Ovary (tissue), 10 donors: ENCODE measurements around the gene TNFRSF9. TPM values are rescaled to one million over a fixed set of nuclear protein-coding genes. Genes with fewer than 3 reads are reported as not detected.

Experiments
- DNase-seq, 5 donors: peaks; one replicate each; pipeline ENCODE4 v3.0.0-alpha.2; 2019 to 2020
- H3K27ac ChIP-seq, 2 donors: fragments of 200-600 bp; one replicate each; pipeline versions ENCODE4 v1.5.1 to v1.8.0; 2019 to 2022
- H3K27me3 ChIP-seq: fragments of 200-600 bp; one replicate; pipeline ENCODE4 v1.8.0; 2022
- H3K36me3 ChIP-seq: fragments of 200-600 bp; sonication (generic); one replicate; pipeline ENCODE4 v1.5.1; 2019
- H3K4me1 ChIP-seq: one replicate; pipeline ENCODE4 v1.8.1; 2013; ENCODE audit warnings: mild to moderate bottlenecking, moderate library complexity; ENCODE audit not compliant: insufficient read depth
- H3K4me3 ChIP-seq: fragments of 200-600 bp; sonication (generic); one replicate; pipeline ENCODE4 v1.5.1; 2017
- H3K9me3 ChIP-seq, 2 donors: fragments of 200-600 bp in 1 of 2; sonication (generic) in 1 of 2; one replicate each; pipeline versions ENCODE4 v1.5.1 to v1.8.1; 2013 to 2019; ENCODE audit warnings: mild to moderate bottlenecking in 1 of 2, moderate library complexity in 1 of 2
- EP300 ChIP-seq: sonication (generic); formaldehyde crosslinking; IDR thresholded peaks from one replicate; pipeline ENCODE4 v1.6.1; 2017; ENCODE audit warnings: antibody characterized with exemption
- POLR2A ChIP-seq: fragments of 450-650 bp; IDR thresholded peaks from one replicate; pipeline ENCODE4 v1.6.1; 2017; ENCODE audit warnings: antibody characterized with exemption, mild to moderate bottlenecking, moderate library complexity
- WGBS, 3 donors: extraction: QIAGEN DNeasy Blood & Tissue Kit in 1 of 3; methylation state at CpG; one replicate each; pipeline versions ENCODE4 v1.1.5 to v1.1.7; 2013 to 2017; 5-methylcytosine and 5-hydroxymethylcytosine counted together
- intact Hi-C, 4 donors: fragments of 100-400 bp; cut with DNase I; formaldehyde crosslinking; loops; one replicate each; pipeline versions ENCODE4 v1.11.0 to v1.15.1; 2022 to 2023
- long read RNA-seq, 3 donors: library from polyadenylated mRNA in 2 of 3; unstranded in 2 of 3; transcript quantifications; one replicate each; pipeline ENCODE4 v2.0.0 and lab custom pipeline, GENCODE V29; 2021 to 2026
- polyA plus RNA-seq, 2 donors: library from polyadenylated mRNA; stranded (reverse); fragments of 200-250 nt in 1 of 2; fragments of 350-450 nt in 1 of 2; fragmentation: Illumina TruSeq in 1 of 2; extraction: RNeasy Lipid Tissue Mini Kit (QIAGEN cat#74804) in 1 of 2; gene quantifications; one replicate each; pipeline ENCODE4 v1.2.3, GENCODE V29; 2013 to 2014
- total RNA-seq, 7 donors: library from RNA; depleted of rRNA in 2 of 7; stranded (reverse); fragments of >200 nt in 2 of 7; fragmentation: NEBNext Ultra II Directional in 3 of 7; extraction: Animal tissue kit (Norgen Biotek cat#: 25700) in 3 of 7; gene quantifications; one replicate each; pipeline versions ENCODE4 v1.1.0 to v1.2.4, GENCODE V29; 2016 to 2023
- TF ChIP-seq, protein P1 (sequence below), 3 donors: fragments of 450-650 bp in 2 of 3; fragments of 200-600 bp in 1 of 3; IDR thresholded peaks; one replicate each; pipeline versions ENCODE4 v1.5.1 to v1.8.0; 2016 to 2022; ENCODE audit warnings: antibody characterized with exemption in 3 of 3, mild to moderate bottlenecking in 1 of 3
- donor health status: DM: no; HTN: no; CAD: no; lungs with moderate emphysema.
- donor health status: DM: no; HTN: no; CAD: no.
- donor health status: Bipolar disorder and iron deficiency.
- donor health status: DM: yes; HTN: yes; CAD: no.
- donor health status: DM: no; HTN: no; CAD: no.
- donor health status: DM: yes; HTN: yes; CAD: no.

Gene TNFRSF9
- under 1 TPM in 1 of 7 donors, not detected in 6; 0.08 TPM for total RNA-seq
- under 1 TPM; 0.05 to 0.10 TPM for polyA plus RNA-seq
- long read RNA-seq, donor 1 = 0 reads
- long read RNA-seq, donor 2 = 0 reads
- long read RNA-seq, donor 3 = 0 reads

DNA sequence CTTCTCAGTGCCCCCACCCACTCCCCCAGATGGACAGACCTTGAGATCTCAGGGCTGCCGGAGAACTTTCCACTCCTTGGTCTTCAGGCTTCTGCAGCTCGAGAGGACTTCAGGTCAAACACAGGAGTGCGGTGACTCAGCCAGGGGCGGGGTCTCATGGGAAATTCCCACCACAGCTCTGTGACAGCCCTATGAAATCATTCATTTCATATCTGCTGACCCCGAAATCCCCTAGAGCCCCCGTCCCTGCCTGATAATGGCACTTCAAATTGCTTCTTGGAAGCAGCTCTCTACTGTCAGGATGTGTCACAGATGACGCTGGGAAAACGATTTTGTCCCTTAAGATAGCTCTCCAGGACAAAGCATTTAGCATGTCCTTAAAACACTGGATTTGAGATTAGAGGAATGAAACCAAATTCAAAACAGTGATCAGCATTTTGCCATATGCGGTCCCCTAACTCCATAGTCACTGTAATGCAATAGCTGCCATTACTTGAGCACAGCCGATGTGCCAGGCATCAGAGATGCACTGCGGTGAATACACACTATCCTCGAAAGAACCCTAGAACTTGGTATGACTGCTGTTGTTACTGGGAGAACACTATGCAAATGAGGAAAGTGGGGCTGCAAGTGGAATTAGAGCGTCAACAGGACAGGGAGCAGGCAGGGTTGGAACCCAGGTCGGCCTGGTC, at the start of gene TNFRSF9:
Gene TNFRSF9 (minus strand): TSS at position 95 of the 692 bp plus-strand sequence. CDS start 845 bp downstream, outside the sequence.
- no peak within 1 kb of the TSS for H3K27ac ChIP-seq
- TF ChIP-seq, protein P1, sequence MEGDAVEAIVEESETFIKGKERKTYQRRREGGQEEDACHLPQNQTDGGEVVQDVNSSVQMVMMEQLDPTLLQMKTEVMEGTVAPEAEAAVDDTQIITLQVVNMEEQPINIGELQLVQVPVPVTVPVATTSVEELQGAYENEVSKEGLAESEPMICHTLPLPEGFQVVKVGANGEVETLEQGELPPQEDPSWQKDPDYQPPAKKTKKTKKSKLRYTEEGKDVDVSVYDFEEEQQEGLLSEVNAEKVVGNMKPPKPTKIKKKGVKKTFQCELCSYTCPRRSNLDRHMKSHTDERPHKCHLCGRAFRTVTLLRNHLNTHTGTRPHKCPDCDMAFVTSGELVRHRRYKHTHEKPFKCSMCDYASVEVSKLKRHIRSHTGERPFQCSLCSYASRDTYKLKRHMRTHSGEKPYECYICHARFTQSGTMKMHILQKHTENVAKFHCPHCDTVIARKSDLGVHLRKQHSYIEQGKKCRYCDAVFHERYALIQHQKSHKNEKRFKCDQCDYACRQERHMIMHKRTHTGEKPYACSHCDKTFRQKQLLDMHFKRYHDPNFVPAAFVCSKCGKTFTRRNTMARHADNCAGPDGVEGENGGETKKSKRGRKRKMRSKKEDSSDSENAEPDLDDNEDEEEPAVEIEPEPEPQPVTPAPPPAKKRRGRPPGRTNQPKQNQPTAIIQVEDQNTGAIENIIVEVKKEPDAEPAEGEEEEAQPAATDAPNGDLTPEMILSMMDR (IDR thresholded peaks at IDR 0.05) = no peak
- TF ChIP-seq EP300 = no peak
- no peak for TF ChIP-seq POLR2A
- intact Hi-C loops = no loop called here
- no peaks in the 10 kb centered on the region for H3K9me3 ChIP-seq
- no peak for DNase-seq
- no peaks in the 10 kb centered on the region for H3K36me3 ChIP-seq
- H3K27me3 ChIP-seq = no peaks in the 10 kb centered on the region
- 62 to 65% (median 62%) methylated on average over 14 of the region's 14 CpGs for WGBS, 3 donors
- H3K4me1 ChIP-seq = peaks cover 3% of the 10 kb centered on the region
- H3K4me3 ChIP-seq = no peak within 1 kb of the TSS

DNA sequence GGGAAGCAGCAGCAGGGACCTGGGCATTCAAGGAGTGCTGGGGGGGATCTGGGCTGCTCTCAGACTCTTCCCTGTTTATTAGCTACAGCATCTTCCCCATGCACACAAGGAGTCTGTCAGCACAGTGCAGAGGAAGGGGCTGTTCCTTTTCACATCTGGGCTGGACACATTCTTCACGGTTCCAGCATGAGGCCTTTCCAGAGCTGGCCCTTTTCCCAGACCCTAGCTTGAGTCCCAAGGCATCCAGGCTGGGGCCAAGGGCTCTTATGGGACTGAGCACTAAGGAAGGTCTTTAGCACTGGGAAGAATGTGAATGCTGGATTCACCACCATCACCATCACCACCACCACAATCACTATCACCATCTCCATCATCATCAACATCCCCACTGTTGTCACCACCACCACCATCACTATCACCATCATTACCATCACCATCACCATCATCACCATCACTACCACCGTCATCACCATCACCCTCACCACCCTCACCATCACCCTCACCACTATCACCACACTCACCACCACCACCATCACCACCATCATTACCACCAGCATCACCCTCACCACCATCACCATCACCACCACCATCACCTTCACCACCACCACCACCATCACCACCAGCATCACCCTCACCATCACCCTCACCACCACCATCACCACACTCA, 49.3 kb upstream of the TNFRSF9 start:
- intact Hi-C loops = loop anchor here in 1 of 4 donors (10.0 kb wide), 1 partner anchor 355 kb away; no protein-coding TSS in a partner anchor
- 50 to 56% (median 51%) methylated on average over 2 of the region's 2 CpGs for WGBS, 3 donors
- no peaks in the 10 kb centered on the region for H3K27me3 ChIP-seq
- DNase-seq = no peak
- no peaks in the 10 kb centered on the region for H3K9me3 ChIP-seq
- H3K4me1 ChIP-seq = peaks cover 3% of the 10 kb centered on the region
- no peaks in the 10 kb centered on the region for H3K36me3 ChIP-seq
- H3K4me3 ChIP-seq = no peak overlapping the region
- no peak overlapping the region for H3K27ac ChIP-seq
- TF ChIP-seq, protein P1 (IDR thresholded peaks at IDR 0.05) = no peak
- no peak for TF ChIP-seq POLR2A
- TF ChIP-seq EP300 = no peak

DNA sequence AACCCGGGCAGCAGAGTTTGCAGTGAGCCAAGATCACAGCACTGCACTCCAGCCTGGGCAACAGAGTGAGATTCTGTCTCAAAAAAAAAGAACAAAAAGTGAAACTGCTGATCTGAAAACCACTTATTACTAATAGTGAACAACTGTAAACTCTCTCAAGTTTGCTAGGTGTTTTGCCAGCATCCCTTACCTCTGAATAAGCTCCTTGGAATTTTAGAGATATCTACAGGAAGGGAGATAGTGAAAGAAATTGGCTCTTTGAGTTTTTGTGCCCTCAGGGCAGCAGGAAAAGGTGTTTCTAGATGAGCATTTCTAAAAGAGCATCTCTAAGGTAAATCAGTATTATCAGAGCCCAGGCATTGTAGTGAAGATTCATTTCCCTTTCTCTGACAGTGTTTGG, 47.9 kb upstream of the TNFRSF9 start:
- H3K27ac ChIP-seq = no peak overlapping the region
- H3K36me3 ChIP-seq = no peaks in the 10 kb centered on the region
- no peaks in the 10 kb centered on the region for H3K27me3 ChIP-seq
- intact Hi-C loops = loop anchor here in 1 of 4 donors (10.0 kb wide), 1 partner anchor 356 kb away; no protein-coding TSS in a partner anchor
- no peak for DNase-seq
- peaks cover 3% of the 10 kb centered on the region for H3K4me1 ChIP-seq
- no peak overlapping the region for H3K4me3 ChIP-seq
- TF ChIP-seq POLR2A (no peak), EP300 (no peak)
- TF ChIP-seq, protein P1 (IDR thresholded peaks at IDR 0.05) = no peak
- WGBS, 3 donors = 68 to 88% (median 77%) methylated on average over 1 of the region's 1 CpG
- H3K9me3 ChIP-seq = no peaks in the 10 kb centered on the region

DNA sequence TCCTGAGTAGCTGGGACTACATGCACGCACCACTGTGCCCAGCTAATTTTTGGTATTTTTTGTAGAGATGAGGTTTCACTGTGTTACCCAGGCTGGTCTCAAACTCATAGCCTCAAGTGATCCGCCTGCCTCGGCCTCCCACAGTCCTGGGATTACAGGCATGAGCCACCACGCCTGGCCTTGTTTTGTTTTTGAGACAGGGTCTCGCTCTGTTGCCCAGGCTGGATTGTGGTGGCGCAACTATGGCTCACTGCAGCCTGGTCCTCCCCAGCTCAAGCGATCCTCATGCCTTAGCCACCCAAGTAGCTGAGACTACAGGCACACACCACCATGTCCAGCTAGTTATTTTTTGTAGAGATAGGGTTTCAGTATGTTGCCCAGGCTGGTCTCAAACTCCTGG, 46.9 kb upstream of the TNFRSF9 start:
- 98 to 99% (median 99%) methylated on average over 7 of the region's 7 CpGs for WGBS, 3 donors

More for the DNA sequence above, 46.9 kb upstream of the TNFRSF9 start:
- Histone ChIP-seq H3K36me3 (no peaks in the 10 kb centered on the region), H3K9me3 (no peaks in the 10 kb centered on the region), H3K27ac (no peak overlapping the region), H3K4me3 (no peak overlapping the region), H3K4me1 (peaks cover 3% of the 10 kb centered on the region), H3K27me3 (no peaks in the 10 kb centered on the region)
- TF ChIP-seq, protein P1 (IDR thresholded peaks at IDR 0.05) = no peak
- TF ChIP-seq POLR2A = no peak
- no peak for TF ChIP-seq EP300
- no peak for DNase-seq
- intact Hi-C loops = loop anchor here in 1 of 4 donors (10.0 kb wide), 1 partner anchor 357 kb away; no protein-coding TSS in a partner anchor
